ENCODE results near the gene PTPRN2.

PTPRN2 gene

GRCh38 chr7:157640144-157640543, 947.5 kb downstream of the PTPRN2 start:
- Mint-ChIP-seq H3K27me3 (peaks cover 1% of the 10 kb centered on the region), H3K27ac (peak overlapping the region; percentile 6), H3K4me1 (peaks cover 3% of the 10 kb centered on the region), H3K36me3 (peaks cover 7% of the 10 kb centered on the region), H3K9me3 (peaks cover 10% of the 10 kb centered on the region), H3K4me3 (no peak overlapping the region)

- Mint-ChIP-seq H3K36me3 (peaks cover 7% of the 10 kb centered on the region), H3K4me3 (no peak overlapping the region), H3K4me1 (peaks cover 3% of the 10 kb centered on the region), H3K9me3 (peaks cover 10% of the 10 kb centered on the region), H3K27ac (no peak overlapping the region), H3K27me3 (peaks cover 1% of the 10 kb centered on the region)
Observed at GRCh38 chr7:157638563-157638962, 949.1 kb downstream of the PTPRN2 start.

- H3K27me3 Mint-ChIP-seq, result peaks cover 1% of the 10 kb centered on the region
- H3K9me3 Mint-ChIP-seq, result peaks cover 10% of the 10 kb centered on the region
- no peak overlapping the region for H3K27ac Mint-ChIP-seq
- H3K4me3 Mint-ChIP-seq, result no peak overlapping the region
- peaks cover 7% of the 10 kb centered on the region for H3K36me3 Mint-ChIP-seq
- no peaks in the 10 kb centered on the region for H3K4me1 Mint-ChIP-seq
Observed at GRCh38 chr7:157637216-157637949, 950.2 kb downstream of the PTPRN2 start.

- Mint-ChIP-seq H3K27ac (no peak overlapping the region), H3K4me3 (no peak overlapping the region), H3K36me3 (peaks cover 6% of the 10 kb centered on the region), H3K4me1 (peaks cover 3% of the 10 kb centered on the region), H3K27me3 (peaks cover 3% of the 10 kb centered on the region), H3K9me3 (peaks cover 9% of the 10 kb centered on the region)
Observed at GRCh38 chr7:157635669-157636068, 952.0 kb downstream of the PTPRN2 start.

GRCh38 chr7:157635148-157635500, 952.5 kb downstream of the PTPRN2 start:
- Mint-ChIP-seq H3K4me1 (peaks cover 3% of the 10 kb centered on the region), H3K4me3 (no peak overlapping the region), H3K36me3 (peaks cover 3% of the 10 kb centered on the region), H3K27me3 (peaks cover 3% of the 10 kb centered on the region), H3K9me3 (peaks cover 4% of the 10 kb centered on the region), H3K27ac (no peak overlapping the region)

- H3K4me3 Mint-ChIP-seq, result no peak overlapping the region
- no peaks in the 10 kb centered on the region for H3K36me3 Mint-ChIP-seq
- peaks cover 3% of the 10 kb centered on the region for H3K27me3 Mint-ChIP-seq
- H3K27ac Mint-ChIP-seq, result no peak overlapping the region
- H3K4me1 Mint-ChIP-seq, result peaks cover 3% of the 10 kb centered on the region
- no peaks in the 10 kb centered on the region for H3K9me3 Mint-ChIP-seq
Observed at GRCh38 chr7:157634401-157635147, 953.0 kb downstream of the PTPRN2 start.

- H3K27ac Mint-ChIP-seq, result peak overlapping the region; percentile 46
- H3K9me3 Mint-ChIP-seq, result no peaks in the 10 kb centered on the region
- H3K4me1 Mint-ChIP-seq, result peaks cover 9% of the 10 kb centered on the region
- no peak overlapping the region for H3K4me3 Mint-ChIP-seq
- H3K27me3 Mint-ChIP-seq, result peaks cover 3% of the 10 kb centered on the region
- no peaks in the 10 kb centered on the region for H3K36me3 Mint-ChIP-seq
Observed at GRCh38 chr7:157633465-157634185, 954.0 kb downstream of the PTPRN2 start.

- Mint-ChIP-seq H3K4me1 (peaks cover 41% of the 10 kb centered on the region), H3K27ac (no peak overlapping the region), H3K9me3 (no peaks in the 10 kb centered on the region), H3K4me3 (no peak overlapping the region), H3K36me3 (no peaks in the 10 kb centered on the region), H3K27me3 (peaks cover 2% of the 10 kb centered on the region)
Observed at GRCh38 chr7:157630301-157630853, 957.2 kb downstream of the PTPRN2 start.

GRCh38 chr7:157628456-157628855, 959.2 kb downstream of the PTPRN2 start:
- Mint-ChIP-seq H3K4me3 (no peak overlapping the region), H3K36me3 (no peaks in the 10 kb centered on the region), H3K9me3 (no peaks in the 10 kb centered on the region), H3K4me1 (peaks cover 59% of the 10 kb centered on the region), H3K27ac (no peak overlapping the region), H3K27me3 (peaks cover 2% of the 10 kb centered on the region)

GRCh38 chr7:157627646-157628045, 960.0 kb downstream of the PTPRN2 start:
- no peaks in the 10 kb centered on the region for H3K9me3 Mint-ChIP-seq
- no peak overlapping the region for H3K4me3 Mint-ChIP-seq
- no peak overlapping the region for H3K27ac Mint-ChIP-seq
- peaks cover 2% of the 10 kb centered on the region for H3K27me3 Mint-ChIP-seq
- peaks cover 67% of the 10 kb centered on the region for H3K4me1 Mint-ChIP-seq
- H3K36me3 Mint-ChIP-seq, result no peaks in the 10 kb centered on the region

GRCh38 chr7:157627033-157627432, 960.6 kb downstream of the PTPRN2 start:
- H3K36me3 Mint-ChIP-seq, result no peaks in the 10 kb centered on the region
- H3K9me3 Mint-ChIP-seq, result no peaks in the 10 kb centered on the region
- peaks cover 73% of the 10 kb centered on the region for H3K4me1 Mint-ChIP-seq
- H3K27me3 Mint-ChIP-seq, result peaks cover 2% of the 10 kb centered on the region
- H3K27ac Mint-ChIP-seq, result no peak overlapping the region
- peak overlapping the region; percentile 76 for H3K4me3 Mint-ChIP-seq

GRCh38 chr7:157625973-157626742, 961.5 kb downstream of the PTPRN2 start:
- Mint-ChIP-seq H3K9me3 (no peaks in the 10 kb centered on the region), H3K27ac (peak overlapping the region; percentile 66), H3K36me3 (no peaks in the 10 kb centered on the region), H3K4me3 (peak overlapping the region; percentile 76), H3K27me3 (peaks cover 2% of the 10 kb centered on the region), H3K4me1 (peaks cover 81% of the 10 kb centered on the region)

GRCh38 chr7:157623556-157623955, 964.1 kb downstream of the PTPRN2 start:
- Mint-ChIP-seq H3K36me3 (no peaks in the 10 kb centered on the region), H3K27ac (peak overlapping the region; percentile 43), H3K27me3 (no peaks in the 10 kb centered on the region), H3K4me1 (peaks cover 72% of the 10 kb centered on the region), H3K4me3 (no peak overlapping the region), H3K9me3 (no peaks in the 10 kb centered on the region)

- no peak overlapping the region for H3K4me3 Mint-ChIP-seq
- H3K9me3 Mint-ChIP-seq, result no peaks in the 10 kb centered on the region
- H3K36me3 Mint-ChIP-seq, result no peaks in the 10 kb centered on the region
- no peak overlapping the region for H3K27ac Mint-ChIP-seq
- no peaks in the 10 kb centered on the region for H3K27me3 Mint-ChIP-seq
- H3K4me1 Mint-ChIP-seq, result peaks cover 66% of the 10 kb centered on the region
Observed at GRCh38 chr7:157622408-157623205, 965.0 kb downstream of the PTPRN2 start.
